Measurements from ENCODE around the gene SFXN3.
A peak's percentile ranks its signal among the peaks of the same experiment; 100 is the strongest.

Gene SFXN3

GRCh38 chr10:101031128-101031795, at the start of gene SFXN3, which contains the start of gene PDZD7:
SFXN3 (plus strand) TSS chr10:101031234; CDS start chr10:101034695, 3,461 bp downstream.
PDZD7 (minus strand) TSS chr10:101031129; CDS start chr10:101030219, 910 bp downstream.
- Histone ChIP-seq H3K27me3 (replicated peaks; ENCODE audit: control insufficient read depth, insufficient read depth, low read length) (no peaks in the 10 kb centered on the region; the same call in 1 of the 2 replicates), H3K4me3 (replicated peaks; ENCODE audit: low read depth, low read length) (peak within 1 kb of the TSS; percentile 51), H3K36me3 (ENCODE audit: control insufficient read depth, insufficient read depth, low read length) (no peaks in the 10 kb centered on the region)
- peak; percentile 89 for DNase-seq (ENCODE audit: extremely low read depth, insufficient read length)
- TF ChIP-seq CTCF (IDR thresholded peaks at IDR 0.05; ENCODE audit: insufficient read depth, low read length, poor library complexity, severe bottlenecking), result no peak

- H3K4me3 ChIP-seq (replicated peaks; ENCODE audit: low read depth, low read length), result no peak overlapping the region
- no peak for TF ChIP-seq CTCF (IDR thresholded peaks at IDR 0.05; ENCODE audit: insufficient read depth, low read length, poor library complexity, severe bottlenecking)
- no peak for DNase-seq (ENCODE audit: extremely low read depth, insufficient read length)
- no peaks in the 10 kb centered on the region for H3K27me3 ChIP-seq (replicated peaks; ENCODE audit: control insufficient read depth, insufficient read depth, low read length)
- peaks cover 7% of the 10 kb centered on the region for H3K36me3 ChIP-seq (ENCODE audit: control insufficient read depth, insufficient read depth, low read length)
Observed at GRCh38 chr10:100982916-100983830, 47.9 kb upstream of the SFXN3 start.

- H3K27me3 ChIP-seq (replicated peaks; ENCODE audit: control insufficient read depth, insufficient read depth, low read length), result no peaks in the 10 kb centered on the region
- TF ChIP-seq CTCF (IDR thresholded peaks at IDR 0.05; ENCODE audit: insufficient read depth, low read length, poor library complexity, severe bottlenecking), result no peak
- H3K4me3 ChIP-seq (replicated peaks; ENCODE audit: low read depth, low read length), result no peak overlapping the region
- no peak for DNase-seq (ENCODE audit: extremely low read depth, insufficient read length)
- peaks cover 7% of the 10 kb centered on the region for H3K36me3 ChIP-seq (ENCODE audit: control insufficient read depth, insufficient read depth, low read length)
Observed at GRCh38 chr10:100983868-100984671, 47.0 kb upstream of the SFXN3 start.

GRCh38 chr10:100984672-100985177, 46.3 kb upstream of the SFXN3 start:
- Histone ChIP-seq H3K36me3 (ENCODE audit: control insufficient read depth, insufficient read depth, low read length) (peaks cover 10% of the 10 kb centered on the region), H3K27me3 (replicated peaks; ENCODE audit: control insufficient read depth, insufficient read depth, low read length) (no peaks in the 10 kb centered on the region), H3K4me3 (replicated peaks; ENCODE audit: low read depth, low read length) (no peak overlapping the region)
- no peak for TF ChIP-seq CTCF (IDR thresholded peaks at IDR 0.05; ENCODE audit: insufficient read depth, low read length, poor library complexity, severe bottlenecking)
- DNase-seq (ENCODE audit: extremely low read depth, insufficient read length), result no peak

GRCh38 chr10:100985336-100985735, 45.7 kb upstream of the SFXN3 start:
- H3K4me3 ChIP-seq (replicated peaks; ENCODE audit: low read depth, low read length), result no peak overlapping the region
- H3K36me3 ChIP-seq (ENCODE audit: control insufficient read depth, insufficient read depth, low read length), result peaks cover 11% of the 10 kb centered on the region
- no peaks in the 10 kb centered on the region for H3K27me3 ChIP-seq (replicated peaks; ENCODE audit: control insufficient read depth, insufficient read depth, low read length)
- TF ChIP-seq CTCF (IDR thresholded peaks at IDR 0.05; ENCODE audit: insufficient read depth, low read length, poor library complexity, severe bottlenecking), result no peak
- DNase-seq (ENCODE audit: extremely low read depth, insufficient read length), result no peak

Data from GM06990 (cell line).